ENCODE results near the gene LHFPL6. TPM values are rescaled to one million over a fixed set of nuclear protein-coding genes. Genes with fewer than 3 reads are reported as not detected.

LHFPL6 gene
- total RNA-seq, 1 experiment from 2014 or later = 2.5 TPM

GRCh38 chr13:39494633-39495032 is 108.4 kb downstream of the LHFPL6 start:
- POLR2A ChIA-PET (ENCODE audit: unreplicated experiment) = no interaction called here
- CTCF ChIA-PET = no interaction called here

GRCh38 chr13:39494006-39494405 is 109.0 kb downstream of the LHFPL6 start:
- intact Hi-C loops (cut with micrococcal nuclease; ENCODE audit: unreplicated experiment) = no loop called here
- no peaks in the 10 kb centered on the region for H3K79me2 ChIP-seq (ENCODE audit: low read depth)
- BruUV-seq (replicated peaks) = no TSS peak

More at GRCh38 chr13:39494633-39495032, 108.4 kb downstream of the LHFPL6 start:
- no TSS peak for BruUV-seq (replicated peaks)
- Histone ChIP-seq H3K36me3 (ENCODE audit: low read depth) (no peaks in the 10 kb centered on the region), H3K9me3 (ENCODE audit: insufficient read depth, low read depth) (no peaks in the 10 kb centered on the region), H2AFZ (no peak overlapping the region), H3K9me2 (ENCODE audit: insufficient read depth) (no peaks in the 10 kb centered on the region), H3K79me2 (ENCODE audit: low read depth) (no peaks in the 10 kb centered on the region), H3K4me3 (no peak overlapping the region), H3K27ac (no peak overlapping the region), H4K20me1 (ENCODE audit: insufficient read depth) (no peaks in the 10 kb centered on the region; the same call in 1 of the 2 replicates), H3K4me1 (replicated peaks; ENCODE audit: insufficient read depth) (no peaks in the 10 kb centered on the region), H3K27me3 (ENCODE audit: insufficient read depth, low read depth) (no peaks in the 10 kb centered on the region), H3K4me2 (no peak overlapping the region), H3F3A (ENCODE audit: insufficient read depth, low read depth) (no peaks in the 10 kb centered on the region)
- no peak for TF ChIP-seq EZH2 (IDR thresholded peaks at IDR 0.05; ENCODE audit: low read depth)
- no peak for TF ChIP-seq CTCF (conservative IDR thresholded peaks at IDR 0.05)
- no peak for DNase-seq
- intact Hi-C loops (cut with micrococcal nuclease; ENCODE audit: unreplicated experiment) = no loop called here

GRCh38 chr13:39490136-39490535 is 112.9 kb downstream of the LHFPL6 start:
- Histone ChIP-seq H3K79me2 (ENCODE audit: low read depth) (no peaks in the 10 kb centered on the region), H3K4me1 (replicated peaks; ENCODE audit: insufficient read depth) (no peaks in the 10 kb centered on the region), H3F3A (ENCODE audit: insufficient read depth, low read depth) (no peaks in the 10 kb centered on the region), H3K9me3 (ENCODE audit: insufficient read depth, low read depth) (no peaks in the 10 kb centered on the region), H3K36me3 (ENCODE audit: low read depth) (no peaks in the 10 kb centered on the region), H3K4me3 (no peak overlapping the region), H3K9me2 (ENCODE audit: insufficient read depth) (no peaks in the 10 kb centered on the region), H2AFZ (no peak overlapping the region), H3K27me3 (ENCODE audit: insufficient read depth, low read depth) (no peaks in the 10 kb centered on the region), H4K20me1 (ENCODE audit: insufficient read depth) (no peaks in the 10 kb centered on the region; the same call in 1 of the 2 replicates), H3K27ac (no peak overlapping the region), H3K4me2 (no peak overlapping the region)
- TF ChIP-seq EZH2 (IDR thresholded peaks at IDR 0.05; ENCODE audit: low read depth) (no peak), CTCF (conservative IDR thresholded peaks at IDR 0.05) (no peak)
- no peak for DNase-seq
- BruUV-seq (replicated peaks) = no TSS peak
- intact Hi-C loops (cut with micrococcal nuclease; ENCODE audit: unreplicated experiment) = no loop called here
- ChIA-PET CTCF (no interaction called here), POLR2A (ENCODE audit: unreplicated experiment) (no interaction called here)

More at GRCh38 chr13:39494006-39494405, 109.0 kb downstream of the LHFPL6 start:
- H3K4me3 ChIP-seq = no peak overlapping the region
- H3K27ac ChIP-seq = no peak overlapping the region
- no peaks in the 10 kb centered on the region; the same call in 1 of the 2 replicates for H4K20me1 ChIP-seq (ENCODE audit: insufficient read depth)
- no peak for DNase-seq
- TF ChIP-seq CTCF (conservative IDR thresholded peaks at IDR 0.05) = no peak
- TF ChIP-seq EZH2 (IDR thresholded peaks at IDR 0.05; ENCODE audit: low read depth) = no peak
- H3K27me3 ChIP-seq (ENCODE audit: insufficient read depth, low read depth) = no peaks in the 10 kb centered on the region
- H3K4me2 ChIP-seq = no peak overlapping the region
- CTCF ChIA-PET = no interaction called here
- POLR2A ChIA-PET (ENCODE audit: unreplicated experiment) = no interaction called here
- H3K36me3 ChIP-seq (ENCODE audit: low read depth) = no peaks in the 10 kb centered on the region
- no peaks in the 10 kb centered on the region for H3K9me3 ChIP-seq (ENCODE audit: insufficient read depth, low read depth)
- H3K4me1 ChIP-seq (replicated peaks; ENCODE audit: insufficient read depth) = no peaks in the 10 kb centered on the region
- no peaks in the 10 kb centered on the region for H3F3A ChIP-seq (ENCODE audit: insufficient read depth, low read depth)
- H2AFZ ChIP-seq = no peak overlapping the region
- no peaks in the 10 kb centered on the region for H3K9me2 ChIP-seq (ENCODE audit: insufficient read depth)

Data from PC-9 (cell line).